Esophagus squamous epithelium (tissue), 5 donors: ENCODE results near the gene CABCOCO1. TPM values are rescaled to one million over a fixed set of nuclear protein-coding genes. Genes with fewer than 3 reads are reported as not detected.

Experiments used
- DNase-seq: peaks from one replicate; lab custom pipeline; 2025; lab: John Stamatoyannopoulos, UW
- H3K27ac ChIP-seq, 4 donors: fragments of 200-600 bp; sonication (generic); one replicate each; pipeline ENCODE4 v1.5.1; 2016 to 2019; ENCODE audit warnings: mild to moderate bottlenecking in 1 of 4
- H3K27me3 ChIP-seq, 4 donors: fragments of 200-600 bp; sonication (generic); 1 replicate in 3 of 4; 2 replicates in 1 of 4; pipeline versions ENCODE4 v1.5.1 to v1.6.0; 2017 to 2021; ENCODE audit warnings: antibody characterized with exemption in 1 of 4
- H3K36me3 ChIP-seq, 3 donors: fragments of 200-600 bp; sonication (generic); one replicate each; pipeline ENCODE4 v1.5.1; 2016 to 2019
- H3K4me1 ChIP-seq, 3 donors: fragments of 200-600 bp; sonication (generic); one replicate each; pipeline ENCODE4 v1.5.1; 2017 to 2019
- H3K4me3 ChIP-seq, 4 donors: fragments of 200-600 bp; sonication (generic); 1 replicate in 3 of 4; 2 replicates in 1 of 4; pipeline ENCODE4 v1.5.1; 2016 to 2019; ENCODE audit warnings: mild to moderate bottlenecking in 2 of 4, moderate library complexity in 1 of 4
- H3K9me3 ChIP-seq, 3 donors: fragments of 200-600 bp; sonication (generic); one replicate each; pipeline ENCODE4 v1.5.1; 2016 to 2019
- CTCF ChIP-seq, 6 experiments: fragments of 450-650 bp in 4 of 6; fragments of 200-600 bp in 2 of 6; sonication (generic) in 2 of 6; IDR thresholded peaks; one replicate each; pipeline ENCODE4 v1.5.1; 2016 to 2019; ENCODE audit warnings: antibody characterized with exemption in 6 of 6, mild to moderate bottlenecking in 4 of 6, moderate library complexity in 4 of 6
- POLR2A ChIP-seq, 4 donors: fragments of 450-650 bp; IDR thresholded peaks; one replicate each; pipeline ENCODE4 v1.6.1; 2017; ENCODE audit warnings: antibody characterized with exemption in 4 of 4, mild to moderate bottlenecking in 4 of 4, moderate library complexity in 3 of 4
- WGBS, 2 donors: methylation state at CpG; one replicate each; pipeline ENCODE4 v1.1.5; 2018; 5-methylcytosine and 5-hydroxymethylcytosine counted together
- intact Hi-C: fragments of 100-400 bp; cut with DNase I; formaldehyde crosslinking; loops from one replicate; pipeline ENCODE4 v1.15.0; 2022
- total RNA-seq, 4 donors: library from RNA; depleted of rRNA; stranded (reverse); fragments of >200 nt; gene quantifications; one replicate each; pipeline ENCODE4 v1.1.0, GENCODE V29; 2016
- donor health status: DM: yes; HTN: yes; CAD: no.

CABCOCO1 gene
- total RNA-seq, 4 donors from 2014 or later, result 0.38 TPM; not detected in 3

GRCh38 chr10:61627266-61627665, 35.5 kb upstream of the CABCOCO1 start:
- no peaks in the 10 kb centered on the region for H3K36me3 ChIP-seq
- 86 to 87% methylated on average over 5 of the region's 5 CpGs for WGBS, 2 donors
- no peaks in the 10 kb centered on the region for H3K9me3 ChIP-seq
- DNase-seq, result no peak
- H3K4me1 ChIP-seq, result peaks cover 0 to 42% (median 0%) of the 10 kb centered on the region in 3 donors
- no peaks in the 10 kb centered on the region for H3K27me3 ChIP-seq
- TF ChIP-seq CTCF (IDR thresholded peaks at IDR 0.05) (no peak), POLR2A (IDR thresholded peaks at IDR 0.05) (no peak)
- no peak overlapping the region for H3K4me3 ChIP-seq
- intact Hi-C loops, result no loop called here
- H3K27ac ChIP-seq, result no peak overlapping the region

- 30 to 44% methylated on average over 3 of the region's 3 CpGs for WGBS, 2 donors
- intact Hi-C loops, result no loop called here
- H3K27me3 ChIP-seq, result no peaks in the 10 kb centered on the region
- H3K27ac ChIP-seq, result peak overlapping the region in 2 of 4 donors; percentile 11 to 34
- peaks cover 0 to 36% (median 0%) of the 10 kb centered on the region in 3 donors for H3K4me1 ChIP-seq
- no peak overlapping the region for H3K4me3 ChIP-seq
- H3K36me3 ChIP-seq, result no peaks in the 10 kb centered on the region
- TF ChIP-seq CTCF (IDR thresholded peaks at IDR 0.05), result no peak
- no peak for TF ChIP-seq POLR2A (IDR thresholded peaks at IDR 0.05)
- no peak for DNase-seq
- no peaks in the 10 kb centered on the region for H3K9me3 ChIP-seq
Observed at GRCh38 chr10:61628151-61628874, 34.4 kb upstream of the CABCOCO1 start.

DNA sequence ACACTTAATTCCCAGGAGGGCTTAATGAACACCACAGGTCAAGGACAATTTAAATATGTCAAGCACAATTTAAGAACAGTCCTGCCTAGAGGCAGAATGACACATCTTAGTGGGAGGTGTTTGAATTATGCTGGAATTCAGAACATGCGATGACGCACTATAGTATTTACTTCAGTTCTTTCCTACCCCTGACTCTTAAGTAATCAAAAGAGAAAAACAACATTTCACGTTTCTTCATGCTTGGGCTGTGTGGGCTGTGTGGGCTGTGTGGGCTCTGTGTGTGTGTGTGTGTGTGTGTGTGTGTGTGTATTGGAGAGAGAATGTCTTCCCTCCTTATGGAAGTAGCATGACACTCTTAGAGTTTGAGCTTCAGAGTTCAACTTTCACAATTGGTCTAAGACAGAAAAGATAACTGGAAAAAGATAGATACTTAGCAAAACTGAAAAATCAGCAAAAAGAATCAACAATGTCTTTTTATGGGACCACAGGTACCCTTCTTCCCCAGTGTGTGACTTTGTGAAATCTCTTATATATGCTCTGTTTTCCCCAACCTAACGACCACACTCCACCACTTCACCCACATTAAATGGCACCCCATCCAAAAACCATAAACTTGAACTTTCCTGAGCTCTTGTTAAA, 33.7 kb upstream of the CABCOCO1 start:
- no peaks in the 10 kb centered on the region for H3K9me3 ChIP-seq
- no peaks in the 10 kb centered on the region for H3K36me3 ChIP-seq
- no peak overlapping the region for H3K4me3 ChIP-seq
- peaks cover 0 to 36% (median 0%) of the 10 kb centered on the region in 3 donors for H3K4me1 ChIP-seq
- H3K27me3 ChIP-seq, result no peaks in the 10 kb centered on the region
- H3K27ac ChIP-seq, result peak overlapping the region in 2 of 4 donors; percentile 11 to 34
- no peak for DNase-seq
- WGBS, 2 donors, result 48 to 60% methylated on average over 4 of the region's 4 CpGs
- intact Hi-C loops, result no loop called here
- TF ChIP-seq POLR2A (IDR thresholded peaks at IDR 0.05) (no peak), CTCF (IDR thresholded peaks at IDR 0.05) (no peak)

GRCh38 chr10:61629576-61629975, 33.2 kb upstream of the CABCOCO1 start:
- TF ChIP-seq POLR2A (IDR thresholded peaks at IDR 0.05), result no peak
- TF ChIP-seq CTCF (IDR thresholded peaks at IDR 0.05), result no peak
- H3K9me3 ChIP-seq, result no peaks in the 10 kb centered on the region
- H3K36me3 ChIP-seq, result no peaks in the 10 kb centered on the region
- WGBS, 2 donors, result 98 to 100% methylated on average over 1 to 3 of the region's 4 CpGs
- no peak for DNase-seq
- intact Hi-C loops, result no loop called here
- peaks cover 0 to 31% (median 0%) of the 10 kb centered on the region in 3 donors for H3K4me1 ChIP-seq
- H3K27me3 ChIP-seq, result no peaks in the 10 kb centered on the region
- H3K4me3 ChIP-seq, result no peak overlapping the region
- no peak overlapping the region for H3K27ac ChIP-seq

DNA sequence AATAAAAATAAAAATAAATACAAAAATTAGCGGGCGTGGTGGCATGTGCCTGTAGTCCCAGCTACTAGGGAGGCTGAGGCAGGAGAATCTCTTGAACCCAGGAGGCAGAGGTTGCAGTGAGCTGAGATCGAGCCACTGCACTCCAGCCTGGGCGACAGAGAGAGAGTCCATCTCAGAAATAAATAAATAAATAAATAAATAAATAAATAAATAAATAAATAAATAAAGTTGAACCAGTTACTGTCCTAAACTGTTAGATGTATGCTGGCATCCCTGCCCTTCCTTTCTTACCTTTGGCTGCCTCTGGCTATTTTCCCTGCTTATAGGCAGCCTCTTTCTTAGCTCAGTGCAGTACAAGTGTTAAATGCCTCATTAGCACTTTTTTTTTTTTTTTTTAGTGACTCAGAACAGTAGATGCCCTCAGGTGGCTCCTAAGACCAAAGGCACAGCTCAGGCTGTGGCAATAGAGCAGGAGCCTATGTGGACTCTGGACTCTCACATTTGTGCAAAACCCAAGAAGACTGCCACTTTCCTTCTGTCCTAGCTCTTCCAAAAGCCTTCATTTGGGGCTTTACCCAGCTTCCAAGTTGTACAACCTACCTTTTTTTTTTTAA, 30.6 kb upstream of the CABCOCO1 start:
- peaks cover 0 to 40% (median 0%) of the 10 kb centered on the region in 3 donors for H3K4me1 ChIP-seq
- H3K4me3 ChIP-seq, result no peak overlapping the region
- no peak for TF ChIP-seq CTCF (IDR thresholded peaks at IDR 0.05)
- no peak for TF ChIP-seq POLR2A (IDR thresholded peaks at IDR 0.05)
- DNase-seq, result no peak
- H3K27me3 ChIP-seq, result no peaks in the 10 kb centered on the region
- no peaks in the 10 kb centered on the region for H3K9me3 ChIP-seq
- 90 to 95% methylated on average over 4 of the region's 4 CpGs for WGBS, 2 donors
- H3K36me3 ChIP-seq, result no peaks in the 10 kb centered on the region
- H3K27ac ChIP-seq, result no peak overlapping the region
- intact Hi-C loops, result no loop called here
